HCT116 (cell line): ENCODE results near the gene ZNF438. TPM values are rescaled to one million over a fixed set of nuclear protein-coding genes. Genes with fewer than 3 reads are reported as not detected.
A peak's percentile ranks its signal among the peaks of the same experiment; 100 is the strongest.

ENCODE experiments used
- ATAC-seq: fragments of 200-7000 bp; cut with Tn5 transposase; 2 replicates; pipeline ENCODE4 v1.9.1; 2020; ENCODE audit warnings: mild to moderate bottlenecking, moderate library complexity
- BruUV-seq: library from RNA; stranded (reverse); fragments of 400-500 nt; replicated peaks from 2 replicates; lab custom pipeline; 2021; lab: Mats Ljungman, UMichigan
- CTCF ChIA-PET: fragments of 300-600 bp; sonication (Branson Sonifier 250); formaldehyde crosslinking; loops from one replicate; lab custom pipeline; 2021; ENCODE audit warnings: antibody characterized with exemption; lab: Charles Lee
- POLR2A ChIA-PET: fragments of 300-600, 350-600 bp; sonication (Branson Sonifier 250); formaldehyde crosslinking; loops from one replicate; lab custom pipeline; 2021; ENCODE audit warnings: antibody characterized with exemption; lab: Charles Lee
- RAD21 ChIA-PET, 2 experiments: fragments of 300-600 bp; sonication (Branson Sonifier 250); formaldehyde crosslinking; loops; one replicate each; lab custom pipeline; 2023; ENCODE audit warnings: low total read pairs in 2 of 2; ENCODE audit not compliant: uncharacterized antibody in 2 of 2, unreplicated experiment in 2 of 2, low non-redundant PET in 1 of 2; lab: Charles Lee
- DNase-seq: peaks from one replicate; pipeline ENCODE4 v3.0.0-alpha.2; 2010; ENCODE audit warnings: low read depth, low spot score
- H2AFZ ChIP-seq: fragments of 200-600 bp; shearing (Covaris generic), sonication (generic); 2 replicates; pipeline ENCODE4 v1.6.1; 2017; ENCODE audit warnings: low read depth, mixed run types, mixed read lengths, antibody characterized with exemption, low read length; ENCODE audit not compliant: poor library complexity, severe bottlenecking
- H3K27ac ChIP-seq: 2 replicates; pipeline ENCODE4 v1.5.1; 2012; ENCODE audit warnings: low read depth, low read length
- H3K27me3 ChIP-seq: fragments of 200-600 bp; sonication (generic); 2 replicates; pipeline ENCODE4 v1.6.1; 2016; ENCODE audit warnings: mixed run types, low read length, mixed read lengths; ENCODE audit not compliant: insufficient read depth
- H3K36me3 ChIP-seq, 2 experiments: fragments of 200-500 bp in 1 of 2; fragments of 200-600 bp in 1 of 2; sonication (Bioruptor generic) in 1 of 2; sonication (generic) in 1 of 2; 2 replicates each; pipeline versions ENCODE4 v1.5.1 to v1.6.1; 2014 to 2016; ENCODE audit warnings: low read length in 2 of 2, inconsistent platforms in 1 of 2, mixed read lengths in 1 of 2, mixed run types in 1 of 2; ENCODE audit not compliant: insufficient read depth in 2 of 2, control insufficient read depth in 1 of 2
- H3K4me1 ChIP-seq, 2 experiments: fragments of 200-600 bp in 1 of 2; sonication (generic) in 1 of 2; 2 replicates each; pipeline versions ENCODE4 v1.5.1 to v1.6.1; 2012 to 2017; ENCODE audit warnings: low read length in 2 of 2, inconsistent platforms in 1 of 2, mild to moderate bottlenecking in 1 of 2, mixed read lengths in 1 of 2, mixed run types in 1 of 2, moderate library complexity in 1 of 2; ENCODE audit not compliant: insufficient read depth in 2 of 2, control insufficient read depth in 1 of 2
- H3K4me2 ChIP-seq: fragments of 200-600 bp; sonication (generic); 2 replicates; pipeline ENCODE4 v1.6.1; 2017; ENCODE audit warnings: mixed run types, low read length, mixed read lengths
- H3K4me3 ChIP-seq, 2 experiments: fragments of 200-600 bp in 1 of 2; sonication (generic) in 1 of 2; replicated peaks in 1 of 2; 2 replicates each; pipeline ENCODE4 v1.5.1; 2011 to 2016; ENCODE audit warnings: low read length in 2 of 2, control low read depth in 1 of 2, low read depth in 1 of 2, mild to moderate bottlenecking in 1 of 2, mixed read lengths in 1 of 2, mixed run types in 1 of 2
- H3K79me2 ChIP-seq: fragments of 200-600 bp; sonication (generic); 2 replicates; pipeline ENCODE4 v1.6.1; 2017; ENCODE audit warnings: mild to moderate bottlenecking, mixed run types, low read length, moderate library complexity, mixed read lengths; ENCODE audit not compliant: insufficient read depth
- H3K9ac ChIP-seq: fragments of 200-600 bp; sonication (generic); 2 replicates; pipeline ENCODE4 v1.6.1; 2016; ENCODE audit warnings: low read length, mixed read lengths
- H3K9me2 ChIP-seq: fragments of 200-600 bp; sonication (generic), shearing (Covaris generic); 2 replicates; pipeline ENCODE4 v1.6.1; 2017; ENCODE audit warnings: mixed run types, mild to moderate bottlenecking, moderate library complexity; ENCODE audit not compliant: insufficient read depth
- H3K9me3 ChIP-seq, 2 experiments: fragments of 200-500 bp in 1 of 2; fragments of 200-600 bp in 1 of 2; sonication (Bioruptor generic) in 1 of 2; sonication (generic) in 1 of 2; 2 replicates each; pipeline ENCODE4 v1.6.1; 2014 to 2017; ENCODE audit warnings: low read length in 2 of 2, mixed read lengths in 2 of 2, inconsistent platforms in 1 of 2, low read depth in 1 of 2, mild to moderate bottlenecking in 1 of 2, mixed run types in 1 of 2, moderate library complexity in 1 of 2; ENCODE audit not compliant: control insufficient read depth in 1 of 2, insufficient read depth in 1 of 2
- H4K20me1 ChIP-seq: fragments of 200-600 bp; sonication (generic), shearing (Covaris generic); 2 replicates; pipeline ENCODE4 v1.6.1; 2017; ENCODE audit warnings: mixed run types, mild to moderate bottlenecking, moderate library complexity; ENCODE audit not compliant: insufficient read depth
- EGR1 ChIP-seq: IDR thresholded peaks from 2 replicates; pipeline ENCODE4 v1.6.1; 2012; ENCODE audit warnings: low read depth
- FOSL1 ChIP-seq: IDR thresholded peaks from 2 replicates; pipeline ENCODE4 v1.6.1; 2012; ENCODE audit warnings: low read depth
- MAX ChIP-seq: IDR thresholded peaks from 2 replicates; pipeline ENCODE4 v1.6.1; 2012
- POLR2A ChIP-seq: IDR thresholded peaks from 2 replicates; pipeline ENCODE4 v1.7.0; 2011; ENCODE audit warnings: borderline replicate concordance; ENCODE audit not compliant: insufficient read depth, insufficient read length; ENCODE audit errors: extremely low read depth
- RAD21 ChIP-seq: IDR thresholded peaks from 2 replicates; pipeline ENCODE4 v1.6.1; 2012; ENCODE audit warnings: low read depth, mild to moderate bottlenecking
- REST ChIP-seq: IDR thresholded peaks from 2 replicates; pipeline ENCODE4 v1.6.1; 2012; ENCODE audit warnings: low read depth
- YY1 ChIP-seq: IDR thresholded peaks from 2 replicates; pipeline ENCODE4 v1.6.1; 2011; ENCODE audit warnings: low read length, low read depth, moderate library complexity, mild to moderate bottlenecking; ENCODE audit not compliant: insufficient replicate concordance; ENCODE audit errors: extremely low read depth
- intact Hi-C: fragments of 100-400 bp; cut with micrococcal nuclease; formaldehyde crosslinking; loops from 2 replicates; pipeline ENCODE4 v1.10.0; 2022
- total RNA-seq: library from RNA; stranded (reverse); gene quantifications from one replicate; pipeline ENCODE4 v1.2.1, GENCODE V29; 2021; ENCODE audit not compliant: unreplicated experiment

ZNF438 gene
- total RNA-seq, 1 experiment from 2014 or later: 3.3 TPM

- H3K9me2 ChIP-seq: no peaks in the 10 kb centered on the region
- H3K4me3 ChIP-seq: no peak overlapping the region
- POLR2A ChIA-PET: no interaction called here
- no peak overlapping the region for H3K9ac ChIP-seq
- H2AFZ ChIP-seq: no peak overlapping the region
- H4K20me1 ChIP-seq: no peaks in the 10 kb centered on the region
- H3K79me2 ChIP-seq: no peaks in the 10 kb centered on the region
- no peaks in the 10 kb centered on the region for H3K4me1 ChIP-seq
- ATAC-seq: no peak
- no peak for TF ChIP-seq MAX
- TF ChIP-seq REST: no peak
- TF ChIP-seq RAD21: no peak
- TF ChIP-seq POLR2A: no peak
- no peak for TF ChIP-seq EGR1
- no peak for TF ChIP-seq FOSL1
- H3K9me3 ChIP-seq: no peaks in the 10 kb centered on the region
- no peak overlapping the region for H3K4me2 ChIP-seq
- CTCF ChIA-PET: no interaction called here
- DNase-seq: no peak
- H3K27ac ChIP-seq: no peak overlapping the region
- H3K36me3 ChIP-seq: no peaks in the 10 kb centered on the region
- BruUV-seq: no TSS peak
- intact Hi-C loops: no loop called here
- H3K27me3 ChIP-seq: no peaks in the 10 kb centered on the region
- RAD21 ChIA-PET: no interaction called here
Measured at GRCh38 chr10:30842894-30843293, 188.8 kb downstream of the ZNF438 start.

GRCh38 chr10:30842185-30842584 is 189.5 kb downstream of the ZNF438 start:
- no peaks in the 10 kb centered on the region for H3K79me2 ChIP-seq
- intact Hi-C loops: no loop called here
- H2AFZ ChIP-seq: no peak overlapping the region
- no peak overlapping the region for H3K27ac ChIP-seq
- no peak for DNase-seq
- no peaks in the 10 kb centered on the region for H3K4me1 ChIP-seq
- H3K27me3 ChIP-seq: no peaks in the 10 kb centered on the region
- BruUV-seq: no TSS peak
- H3K4me3 ChIP-seq: no peak overlapping the region
- no peaks in the 10 kb centered on the region for H3K36me3 ChIP-seq
- CTCF ChIA-PET: no interaction called here
- no peak overlapping the region for H3K9ac ChIP-seq
- H3K4me2 ChIP-seq: no peak overlapping the region
- TF ChIP-seq RAD21 (0 out of 2 replicates have a peak, but pooled peaks have one; percentile 12), YY1 (no peak)
- H4K20me1 ChIP-seq: no peaks in the 10 kb centered on the region
- POLR2A ChIA-PET: no interaction called here
- no peaks in the 10 kb centered on the region for H3K9me3 ChIP-seq
- ATAC-seq: no peak
- RAD21 ChIA-PET: no interaction called here
- no peaks in the 10 kb centered on the region for H3K9me2 ChIP-seq
